GM12878 (cell line): ENCODE data around the gene ABR.

ENCODE experiments used
- CHD1 ChIP-seq: IDR thresholded peaks from 2 replicates; pipeline ENCODE4 v1.6.1; 2012; ENCODE audit warnings: low read depth, low read length, improper control_type of control experiment
- CREM ChIP-seq: IDR thresholded peaks from 2 replicates; pipeline ENCODE4 v1.6.1; 2014; ENCODE audit warnings: antibody characterized with exemption, low read depth
- POLR2A ChIP-seq: IDR thresholded peaks from 2 replicates; pipeline ENCODE4 v1.6.1; 2011; ENCODE audit warnings: low read depth, mild to moderate bottlenecking, low read length
- SIN3A ChIP-seq: IDR thresholded peaks from 2 replicates; pipeline ENCODE4 v1.6.1; 2012; ENCODE audit warnings: low read depth, low read length, improper control_type of control experiment
- SP1 ChIP-seq: IDR thresholded peaks from one replicate; pipeline ENCODE4 v1.6.1; 2011; ENCODE audit warnings: low read depth, low read length
- TAF1 ChIP-seq: IDR thresholded peaks from 2 replicates; pipeline ENCODE4 v1.6.1; 2011; ENCODE audit warnings: mild to moderate bottlenecking, low read depth, low read length, borderline replicate concordance
- ZBTB11 ChIP-seq: fragments of 450-650 bp; formaldehyde crosslinking; IDR thresholded peaks from 2 replicates; pipeline ENCODE4 v1.5.0; 2022; ENCODE audit warnings: mild to moderate bottlenecking, missing genetic modification characterization
- ZBTB4 ChIP-seq: fragments of 450-650 bp; formaldehyde crosslinking; IDR thresholded peaks from 2 replicates; pipeline ENCODE4 v1.4.0; 2022; ENCODE audit warnings: mild to moderate bottlenecking, moderate library complexity
- ZNF274 ChIP-seq: IDR thresholded peaks from one replicate; pipeline ENCODE4 v1.8.0; 2011; ENCODE audit not compliant: insufficient read length, insufficient read depth
- TF ChIP-seq, protein P1 (sequence below): fragments of 450-650 bp; IDR thresholded peaks from 2 replicates; pipeline ENCODE4 v1.6.1; 2016; ENCODE audit warnings: mild to moderate bottlenecking
- TF ChIP-seq, protein P2 (sequence below), 3 experiments: IDR thresholded peaks in 2 of 3; conservative IDR thresholded peaks in 1 of 3; 2 replicates each; pipeline ENCODE4 v1.5.1; 2011; ENCODE audit warnings: low read depth in 3 of 3, low read length in 3 of 3, mild to moderate bottlenecking in 3 of 3, control low read depth in 2 of 3, moderate library complexity in 2 of 3, inconsistent platforms in 1 of 3, mixed read lengths in 1 of 3; ENCODE audit not compliant: control insufficient read depth in 2 of 3, insufficient read depth in 1 of 3; ENCODE audit errors: extremely low read depth in 1 of 3
- TF ChIP-seq, protein P3 (sequence below): IDR thresholded peaks from 2 replicates; pipeline ENCODE4 v1.6.1; 2011; ENCODE audit warnings: mild to moderate bottlenecking, low read depth, low read length, moderate library complexity; ENCODE audit not compliant: insufficient replicate concordance
- TF ChIP-seq, protein P4 (sequence below): IDR thresholded peaks from 2 replicates; pipeline ENCODE4 v1.6.1; 2012; ENCODE audit warnings: mild to moderate bottlenecking, low read depth, low read length
- TF ChIP-seq, protein P5 (sequence below): IDR thresholded peaks from 2 replicates; pipeline ENCODE4 v1.6.1; 2012; ENCODE audit warnings: low read length, inconsistent platforms

DNA sequence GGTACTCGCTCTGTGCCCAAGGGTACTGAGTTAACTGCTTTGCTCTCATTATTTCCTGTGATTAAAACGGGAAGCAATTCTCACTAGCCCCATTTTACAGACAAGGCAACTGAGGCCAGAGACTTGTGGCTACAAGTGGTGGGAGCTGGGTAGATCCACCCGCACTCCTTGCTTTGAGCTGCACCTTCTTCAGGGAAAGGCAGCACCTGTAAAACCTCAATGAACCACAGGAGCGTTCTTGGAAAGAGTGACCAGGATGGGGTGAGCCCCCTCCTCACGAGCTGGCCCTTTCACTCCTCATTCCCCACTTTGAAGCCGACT lies 102.8 kb downstream of the ABR start:
- TF ChIP-seq SP1, result no peak
- TF ChIP-seq, protein P1, sequence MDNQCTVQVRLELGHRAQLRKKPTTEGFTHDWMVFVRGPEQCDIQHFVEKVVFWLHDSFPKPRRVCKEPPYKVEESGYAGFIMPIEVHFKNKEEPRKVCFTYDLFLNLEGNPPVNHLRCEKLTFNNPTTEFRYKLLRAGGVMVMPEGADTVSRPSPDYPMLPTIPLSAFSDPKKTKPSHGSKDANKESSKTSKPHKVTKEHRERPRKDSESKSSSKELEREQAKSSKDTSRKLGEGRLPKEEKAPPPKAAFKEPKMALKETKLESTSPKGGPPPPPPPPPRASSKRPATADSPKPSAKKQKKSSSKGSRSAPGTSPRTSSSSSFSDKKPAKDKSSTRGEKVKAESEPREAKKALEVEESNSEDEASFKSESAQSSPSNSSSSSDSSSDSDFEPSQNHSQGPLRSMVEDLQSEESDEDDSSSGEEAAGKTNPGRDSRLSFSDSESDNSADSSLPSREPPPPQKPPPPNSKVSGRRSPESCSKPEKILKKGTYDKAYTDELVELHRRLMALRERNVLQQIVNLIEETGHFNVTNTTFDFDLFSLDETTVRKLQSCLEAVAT, result no peak
- TF ChIP-seq, protein P2, sequence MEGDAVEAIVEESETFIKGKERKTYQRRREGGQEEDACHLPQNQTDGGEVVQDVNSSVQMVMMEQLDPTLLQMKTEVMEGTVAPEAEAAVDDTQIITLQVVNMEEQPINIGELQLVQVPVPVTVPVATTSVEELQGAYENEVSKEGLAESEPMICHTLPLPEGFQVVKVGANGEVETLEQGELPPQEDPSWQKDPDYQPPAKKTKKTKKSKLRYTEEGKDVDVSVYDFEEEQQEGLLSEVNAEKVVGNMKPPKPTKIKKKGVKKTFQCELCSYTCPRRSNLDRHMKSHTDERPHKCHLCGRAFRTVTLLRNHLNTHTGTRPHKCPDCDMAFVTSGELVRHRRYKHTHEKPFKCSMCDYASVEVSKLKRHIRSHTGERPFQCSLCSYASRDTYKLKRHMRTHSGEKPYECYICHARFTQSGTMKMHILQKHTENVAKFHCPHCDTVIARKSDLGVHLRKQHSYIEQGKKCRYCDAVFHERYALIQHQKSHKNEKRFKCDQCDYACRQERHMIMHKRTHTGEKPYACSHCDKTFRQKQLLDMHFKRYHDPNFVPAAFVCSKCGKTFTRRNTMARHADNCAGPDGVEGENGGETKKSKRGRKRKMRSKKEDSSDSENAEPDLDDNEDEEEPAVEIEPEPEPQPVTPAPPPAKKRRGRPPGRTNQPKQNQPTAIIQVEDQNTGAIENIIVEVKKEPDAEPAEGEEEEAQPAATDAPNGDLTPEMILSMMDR (IDR thresholded peaks at IDR 0.05 in 2 of 3, conservative IDR thresholded peaks at IDR 0.05 in 1 of 3; ENCODE audit: control insufficient read depth in 2 of 3, extremely low read depth in 1 of 3, insufficient read depth in 1 of 3, low read depth in 3 of 3, low read length in 3 of 3), result no peak
- TF ChIP-seq POLR2A, result no peak
- TF ChIP-seq CHD1, result no peak
- no peak for TF ChIP-seq ZNF274
- TF ChIP-seq, protein P3, sequence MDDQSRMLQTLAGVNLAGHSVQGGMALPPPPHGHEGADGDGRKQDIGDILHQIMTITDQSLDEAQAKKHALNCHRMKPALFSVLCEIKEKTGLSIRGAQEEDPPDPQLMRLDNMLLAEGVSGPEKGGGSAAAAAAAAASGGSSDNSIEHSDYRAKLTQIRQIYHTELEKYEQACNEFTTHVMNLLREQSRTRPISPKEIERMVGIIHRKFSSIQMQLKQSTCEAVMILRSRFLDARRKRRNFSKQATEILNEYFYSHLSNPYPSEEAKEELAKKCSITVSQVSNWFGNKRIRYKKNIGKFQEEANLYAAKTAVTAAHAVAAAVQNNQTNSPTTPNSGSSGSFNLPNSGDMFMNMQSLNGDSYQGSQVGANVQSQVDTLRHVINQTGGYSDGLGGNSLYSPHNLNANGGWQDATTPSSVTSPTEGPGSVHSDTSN, result no peak
- TF ChIP-seq, protein P4, sequence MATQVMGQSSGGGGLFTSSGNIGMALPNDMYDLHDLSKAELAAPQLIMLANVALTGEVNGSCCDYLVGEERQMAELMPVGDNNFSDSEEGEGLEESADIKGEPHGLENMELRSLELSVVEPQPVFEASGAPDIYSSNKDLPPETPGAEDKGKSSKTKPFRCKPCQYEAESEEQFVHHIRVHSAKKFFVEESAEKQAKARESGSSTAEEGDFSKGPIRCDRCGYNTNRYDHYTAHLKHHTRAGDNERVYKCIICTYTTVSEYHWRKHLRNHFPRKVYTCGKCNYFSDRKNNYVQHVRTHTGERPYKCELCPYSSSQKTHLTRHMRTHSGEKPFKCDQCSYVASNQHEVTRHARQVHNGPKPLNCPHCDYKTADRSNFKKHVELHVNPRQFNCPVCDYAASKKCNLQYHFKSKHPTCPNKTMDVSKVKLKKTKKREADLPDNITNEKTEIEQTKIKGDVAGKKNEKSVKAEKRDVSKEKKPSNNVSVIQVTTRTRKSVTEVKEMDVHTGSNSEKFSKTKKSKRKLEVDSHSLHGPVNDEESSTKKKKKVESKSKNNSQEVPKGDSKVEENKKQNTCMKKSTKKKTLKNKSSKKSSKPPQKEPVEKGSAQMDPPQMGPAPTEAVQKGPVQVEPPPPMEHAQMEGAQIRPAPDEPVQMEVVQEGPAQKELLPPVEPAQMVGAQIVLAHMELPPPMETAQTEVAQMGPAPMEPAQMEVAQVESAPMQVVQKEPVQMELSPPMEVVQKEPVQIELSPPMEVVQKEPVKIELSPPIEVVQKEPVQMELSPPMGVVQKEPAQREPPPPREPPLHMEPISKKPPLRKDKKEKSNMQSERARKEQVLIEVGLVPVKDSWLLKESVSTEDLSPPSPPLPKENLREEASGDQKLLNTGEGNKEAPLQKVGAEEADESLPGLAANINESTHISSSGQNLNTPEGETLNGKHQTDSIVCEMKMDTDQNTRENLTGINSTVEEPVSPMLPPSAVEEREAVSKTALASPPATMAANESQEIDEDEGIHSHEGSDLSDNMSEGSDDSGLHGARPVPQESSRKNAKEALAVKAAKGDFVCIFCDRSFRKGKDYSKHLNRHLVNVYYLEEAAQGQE, result no peak
- TF ChIP-seq ZBTB11, result no peak
- TF ChIP-seq, protein P5, sequence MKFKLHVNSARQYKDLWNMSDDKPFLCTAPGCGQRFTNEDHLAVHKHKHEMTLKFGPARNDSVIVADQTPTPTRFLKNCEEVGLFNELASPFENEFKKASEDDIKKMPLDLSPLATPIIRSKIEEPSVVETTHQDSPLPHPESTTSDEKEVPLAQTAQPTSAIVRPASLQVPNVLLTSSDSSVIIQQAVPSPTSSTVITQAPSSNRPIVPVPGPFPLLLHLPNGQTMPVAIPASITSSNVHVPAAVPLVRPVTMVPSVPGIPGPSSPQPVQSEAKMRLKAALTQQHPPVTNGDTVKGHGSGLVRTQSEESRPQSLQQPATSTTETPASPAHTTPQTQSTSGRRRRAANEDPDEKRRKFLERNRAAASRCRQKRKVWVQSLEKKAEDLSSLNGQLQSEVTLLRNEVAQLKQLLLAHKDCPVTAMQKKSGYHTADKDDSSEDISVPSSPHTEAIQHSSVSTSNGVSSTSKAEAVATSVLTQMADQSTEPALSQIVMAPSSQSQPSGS, result no peak
- no peak for TF ChIP-seq ZBTB4 (CRISPR knock-in tag)
- no peak for TF ChIP-seq SIN3A
- no peak for TF ChIP-seq CREM
- TF ChIP-seq TAF1, result no peak
